Transverse colon (tissue), 4 donors: ENCODE results near the gene RPS6KA2.

Experiments
- CTCF ChIP-seq, 5 experiments: fragments of 200-600 bp in 3 of 5; fragments of 450-650 bp in 2 of 5; sonication (generic) in 3 of 5; IDR thresholded peaks; 1 replicate in 2 of 5; 2 replicates in 3 of 5; pipeline ENCODE4 v1.5.1; 2016 to 2017; ENCODE audit warnings: antibody characterized with exemption in 5 of 5, inconsistent platforms in 3 of 5, mild to moderate bottlenecking in 2 of 5, moderate library complexity in 1 of 5
- EP300 ChIP-seq: sonication (generic); formaldehyde crosslinking; IDR thresholded peaks from one replicate; pipeline ENCODE4 v1.6.1; 2017; ENCODE audit warnings: antibody characterized with exemption, low read depth
- POLR2A ChIP-seq: fragments of 450-650 bp; IDR thresholded peaks from one replicate; pipeline ENCODE4 v1.6.1; 2016; ENCODE audit warnings: antibody characterized with exemption, mild to moderate bottlenecking, moderate library complexity
- POLR2AphosphoS5 ChIP-seq, 3 donors: sonication (generic); formaldehyde crosslinking; IDR thresholded peaks; one replicate each; pipeline ENCODE4 v1.6.1; 2016; ENCODE audit warnings: antibody characterized with exemption in 3 of 3

GRCh38 chr6:166465003-166465399 lies 162.1 kb downstream of the RPS6KA2 start:
- no peak for TF ChIP-seq POLR2A
- no peak for TF ChIP-seq CTCF (IDR thresholded peaks at IDR 0.05)
- no peak for TF ChIP-seq POLR2AphosphoS5 (IDR thresholded peaks at IDR 0.05)
- no peak for TF ChIP-seq EP300
